HEK293T (cell line): ENCODE results near the gene ZNF697.
A peak's percentile ranks its signal among the peaks of the same experiment; 100 is the strongest.
"Not testable (repeated sequence)": the region's sequence is repeated elsewhere in the genome, so short reads cannot be mapped to it uniquely, and the experiment has no call there.

Source experiments
- CTCF ChIA-PET: fragments of 350-600 bp; formaldehyde crosslinking; extraction: SDS; loops from one replicate; lab custom pipeline; 2021; ENCODE audit warnings: antibody characterized with exemption, inconsistent platforms; lab: Yijun Ruan, JAX
- POLR2A ChIA-PET: fragments of 350-600 bp; formaldehyde crosslinking; extraction: SDS; loops from one replicate; lab custom pipeline; 2020; ENCODE audit warnings: antibody characterized with exemption, inconsistent platforms; lab: Yijun Ruan, JAX
- DNase-seq: peaks from one replicate; pipeline ENCODE4 v3.0.0; 2012; ENCODE audit warnings: mixed read lengths; ENCODE audit errors: extremely low spot score
- ARNT ChIP-seq: fragments of 450-650 bp; IDR thresholded peaks from 2 replicates; pipeline ENCODE4 v1.6.1; 2017; ENCODE audit warnings: mild to moderate bottlenecking
- BHLHE40 ChIP-seq: fragments of 450-650 bp; IDR thresholded peaks from 2 replicates; pipeline ENCODE4 v1.6.1; 2016; ENCODE audit warnings: mild to moderate bottlenecking, moderate library complexity, borderline replicate concordance
- CTBP1 ChIP-seq: fragments of 450-650 bp; IDR thresholded peaks from 2 replicates; pipeline ENCODE4 v1.6.1; 2016; ENCODE audit warnings: borderline replicate concordance
- ELF4 ChIP-seq: fragments of 450-650 bp; IDR thresholded peaks from 2 replicates; pipeline ENCODE4 v1.6.1; 2017; ENCODE audit warnings: antibody characterized with exemption
- FOXA1 ChIP-seq: fragments of 450-650 bp; IDR thresholded peaks from 2 replicates; pipeline ENCODE4 v1.6.1; 2016; ENCODE audit warnings: mild to moderate bottlenecking
- FOXK2 ChIP-seq: fragments of 450-650 bp; IDR thresholded peaks from 2 replicates; pipeline ENCODE4 v1.6.1; 2016; ENCODE audit warnings: mild to moderate bottlenecking
- FOXM1 ChIP-seq: fragments of 450-650 bp; IDR thresholded peaks from 2 replicates; pipeline ENCODE4 v1.6.1; 2017; ENCODE audit warnings: mild to moderate bottlenecking, borderline replicate concordance
- HDGF ChIP-seq: fragments of 450-650 bp; IDR thresholded peaks from 2 replicates; pipeline ENCODE4 v1.6.1; 2017; ENCODE audit warnings: antibody characterized with exemption, borderline replicate concordance
- L3MBTL2 ChIP-seq: fragments of 450-650 bp; conservative IDR thresholded peaks from 2 replicates; pipeline ENCODE4 v1.6.1; 2016; ENCODE audit warnings: mild to moderate bottlenecking
- LEF1 ChIP-seq: fragments of 450-650 bp; IDR thresholded peaks from 2 replicates; pipeline ENCODE4 v1.6.1; 2017; ENCODE audit warnings: mild to moderate bottlenecking, borderline replicate concordance
- NFRKB ChIP-seq: fragments of 450-650 bp; IDR thresholded peaks from 2 replicates; pipeline ENCODE4 v1.6.1; 2016; ENCODE audit warnings: mild to moderate bottlenecking, moderate library complexity
- SP1 ChIP-seq: fragments of 450-650 bp; IDR thresholded peaks from 2 replicates; pipeline ENCODE4 v1.6.1; 2017
- SUZ12 ChIP-seq: fragments of 450-650 bp; IDR thresholded peaks from 2 replicates; pipeline ENCODE4 v1.6.1; 2016; ENCODE audit warnings: mild to moderate bottlenecking
- TARDBP ChIP-seq: fragments of 450-650 bp; IDR thresholded peaks from 2 replicates; pipeline ENCODE4 v1.6.1; 2016
- ZNF384 ChIP-seq: fragments of 450-650 bp; IDR thresholded peaks from 2 replicates; pipeline ENCODE4 v1.6.1; 2016
- TF ChIP-seq, protein P1 (sequence below): fragments of 450-650 bp; IDR thresholded peaks from 2 replicates; pipeline ENCODE4 v1.6.1; 2016

ZNF697 gene

DNA sequence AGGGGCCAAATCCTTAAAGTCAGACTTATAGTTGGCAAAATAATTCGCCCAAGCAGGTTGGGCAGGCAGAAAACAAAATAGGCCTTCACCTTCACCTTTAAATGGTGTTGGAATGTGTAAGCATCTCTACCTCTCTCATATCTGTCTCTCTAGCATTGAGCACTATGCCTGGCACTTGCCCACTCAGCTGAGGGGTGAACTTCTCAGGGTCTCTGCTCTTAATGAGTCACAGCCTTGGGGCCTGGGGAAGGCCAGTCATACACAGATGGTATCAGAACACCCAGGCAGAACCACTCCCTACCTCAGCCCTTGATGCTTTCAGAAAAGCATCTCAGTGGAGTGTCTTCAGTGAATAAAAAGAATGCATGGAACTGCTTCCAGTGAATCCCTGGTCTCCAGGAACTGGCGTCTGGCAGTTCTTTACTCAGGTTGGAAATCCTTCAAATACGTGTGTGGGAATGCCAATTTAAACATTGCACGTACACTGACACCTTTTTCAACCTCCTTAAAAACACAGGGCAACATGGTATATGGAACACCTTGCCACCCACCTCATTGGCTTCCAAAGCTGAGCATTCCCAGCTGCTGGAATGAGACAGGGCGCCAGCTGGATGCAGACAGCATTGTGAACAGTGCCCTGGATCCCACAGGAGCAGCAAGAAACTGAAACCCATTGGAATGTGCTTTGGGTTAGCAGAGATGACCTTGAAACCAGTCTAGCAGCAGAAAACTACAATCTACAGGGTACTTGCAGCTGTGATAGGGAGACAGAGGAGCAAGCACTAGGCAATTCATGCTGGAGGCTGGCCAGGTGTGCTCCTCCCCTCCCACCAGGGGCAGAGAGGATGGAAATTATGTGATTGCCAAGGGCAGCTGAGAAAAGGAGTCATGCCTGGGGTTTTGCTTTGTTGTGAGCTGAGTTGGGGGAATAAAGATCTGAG, 30.0 kb downstream of the ZNF697 start:
- CTCF ChIA-PET, result interaction anchor here (1.3 kb wide), 1 partner anchor 58 kb away, joined by 3 read pairs; no protein-coding TSS in a partner anchor
- TF ChIP-seq FOXA1 (no peak), FOXM1 (no peak), SP1 (no peak), NFRKB (no peak), L3MBTL2 (no peak), BHLHE40 (no peak), CTBP1 (no peak), TARDBP (no peak), FOXK2 (no peak), SUZ12 (no peak), LEF1 (no peak), ARNT (no peak), HDGF (no peak), ELF4 (no peak), ZNF384 (no peak)
- TF ChIP-seq, protein P1, sequence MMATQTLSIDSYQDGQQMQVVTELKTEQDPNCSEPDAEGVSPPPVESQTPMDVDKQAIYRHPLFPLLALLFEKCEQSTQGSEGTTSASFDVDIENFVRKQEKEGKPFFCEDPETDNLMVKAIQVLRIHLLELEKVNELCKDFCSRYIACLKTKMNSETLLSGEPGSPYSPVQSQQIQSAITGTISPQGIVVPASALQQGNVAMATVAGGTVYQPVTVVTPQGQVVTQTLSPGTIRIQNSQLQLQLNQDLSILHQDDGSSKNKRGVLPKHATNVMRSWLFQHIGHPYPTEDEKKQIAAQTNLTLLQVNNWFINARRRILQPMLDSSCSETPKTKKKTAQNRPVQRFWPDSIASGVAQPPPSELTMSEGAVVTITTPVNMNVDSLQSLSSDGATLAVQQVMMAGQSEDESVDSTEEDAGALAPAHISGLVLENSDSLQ, result no peak
- no peak for DNase-seq
- POLR2A ChIA-PET, result no interaction called here

DNA sequence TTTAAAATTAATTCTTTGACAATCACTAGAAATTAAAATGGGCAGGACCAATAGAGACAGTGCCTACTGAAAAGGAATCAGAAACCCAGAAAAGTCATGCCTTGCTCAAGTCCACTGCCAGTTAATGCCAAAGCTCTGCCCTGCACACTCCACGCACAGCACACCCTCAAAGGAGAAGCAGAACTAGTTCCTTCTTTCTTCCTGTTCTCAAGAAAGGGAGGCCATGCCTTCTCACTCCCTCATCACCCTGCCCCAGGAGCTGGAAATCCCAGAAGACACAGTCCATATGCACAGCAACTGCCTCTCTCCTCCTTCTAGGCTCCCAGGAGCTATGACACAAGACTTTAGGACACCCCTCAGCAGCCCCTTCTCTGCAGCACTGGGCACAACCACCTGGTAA, 31.3 kb downstream of the ZNF697 start:
- DNase-seq, result not testable (repeated sequence)
- CTCF ChIA-PET, result interaction anchor here (0.7 to 1.3 kb wide), 3 partner anchors 46 to 641 kb away, joined by 3 read pairs; no protein-coding TSS in a partner anchor
- POLR2A ChIA-PET, result interaction anchor here (1.4 kb wide), 1 partner anchor 12 kb away, joined by 3 read pairs; no protein-coding TSS in a partner anchor

DNA sequence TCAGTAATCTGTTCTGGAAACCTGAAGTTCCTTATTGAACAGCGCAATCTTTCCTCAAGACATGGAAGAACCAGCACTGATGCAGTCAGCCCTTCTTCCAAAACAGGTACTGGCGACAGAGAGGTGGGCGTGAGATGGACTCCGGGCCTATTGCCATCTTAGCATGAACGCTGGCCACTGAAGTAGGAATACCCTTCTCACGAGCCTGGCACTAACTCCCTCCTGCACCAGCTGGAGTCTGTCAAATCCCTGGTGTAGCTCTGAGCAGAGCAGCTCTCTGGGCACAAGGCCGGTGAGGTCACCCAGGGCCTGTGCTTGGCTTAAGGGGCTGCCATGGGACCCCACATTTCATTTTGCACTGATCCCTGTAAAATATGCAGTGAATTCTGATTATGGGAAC, 33.0 kb downstream of the ZNF697 start:
- POLR2A ChIA-PET, DNase-seq: not testable (repeated sequence)
- CTCF ChIA-PET, result interaction anchor here (0.6 to 0.8 kb wide), 3 partner anchors 15 to 60 kb away, joined by 3 to 4 read pairs (median 3); no protein-coding TSS in a partner anchor

DNA sequence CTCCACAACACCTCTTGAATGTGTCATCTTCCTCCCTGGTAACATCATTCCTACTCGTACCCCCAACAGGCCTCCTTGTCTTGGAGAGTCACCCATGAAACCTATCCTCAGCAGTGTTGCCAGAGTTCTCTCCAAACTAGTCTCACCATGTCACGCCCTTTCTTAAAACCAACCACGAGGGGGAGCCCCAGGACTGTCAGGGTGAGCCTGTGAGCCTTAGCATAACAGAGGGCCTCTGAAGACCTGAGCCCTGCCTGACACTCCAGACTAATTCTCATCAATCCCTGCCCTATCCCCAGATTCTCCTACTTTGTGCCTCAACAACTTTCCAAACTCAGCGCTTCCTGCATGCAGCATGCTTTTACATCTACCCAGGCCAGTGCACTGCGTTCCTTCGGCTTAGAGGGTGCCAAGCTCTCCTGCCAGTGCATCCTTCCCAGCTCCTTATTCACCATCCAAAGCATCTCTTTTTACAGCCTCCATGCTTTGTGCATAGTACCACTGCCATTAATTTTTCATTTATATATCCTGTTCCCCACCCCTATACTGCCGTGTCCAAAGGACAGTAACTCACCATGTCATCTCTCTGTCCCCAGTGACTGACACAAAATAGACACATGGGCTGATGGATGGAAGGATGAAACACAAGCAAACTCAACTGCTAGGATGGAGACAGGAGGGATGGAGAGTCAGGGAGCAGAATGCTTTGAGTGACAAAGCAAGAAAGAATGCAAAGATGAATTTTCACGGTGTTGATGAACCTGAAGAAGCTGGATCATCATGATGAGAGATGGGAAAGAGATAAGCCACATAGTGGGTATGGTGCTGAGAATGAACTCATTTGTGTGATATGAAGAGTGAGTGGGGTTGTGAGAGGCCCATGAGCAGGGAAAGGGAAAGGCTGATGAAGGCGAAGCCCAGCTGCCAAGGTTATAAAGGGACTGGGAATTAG, 34.0 kb downstream of the ZNF697 start:
- ChIA-PET CTCF (interaction anchor here (0.6 to 1.7 kb wide), 7 partner anchors 18 to 61 kb away, joined by 3 to 8 read pairs (median 5); partner anchors contain the start of gene ZNF697), POLR2A (no interaction called here)
- peak; percentile 81 for DNase-seq
- no peak for TF ChIP-seq ZNF384
- no peak for TF ChIP-seq CTBP1
- no peak for TF ChIP-seq FOXM1

DNA sequence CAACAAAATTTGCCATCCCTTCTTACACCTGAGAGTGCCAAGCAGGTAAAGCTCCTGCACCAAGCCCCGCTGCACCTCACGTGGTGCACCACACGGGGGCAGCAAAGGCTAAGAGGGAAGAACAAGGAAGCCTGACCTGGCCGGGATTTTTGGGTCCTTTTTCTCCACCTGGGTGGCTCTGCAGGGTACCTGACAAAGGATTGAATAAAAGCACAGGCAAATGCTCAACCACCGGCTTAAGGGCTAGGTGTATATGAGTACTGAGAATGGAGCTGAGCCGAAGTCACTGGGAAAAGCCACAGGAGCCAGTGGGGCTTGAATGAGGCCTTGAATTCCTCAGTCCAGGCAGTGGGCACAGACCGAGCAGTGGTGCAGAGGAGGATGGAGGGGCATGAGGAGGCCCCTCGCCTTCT, 36.4 kb downstream of the ZNF697 start:
- ChIA-PET POLR2A (no interaction called here), CTCF (interaction anchor here (0.6 to 1.4 kb wide), 10 partner anchors 9 to 239 kb away, joined by 3 to 11 read pairs (median 4); no protein-coding TSS in a partner anchor)
- DNase-seq, result peak; percentile 75
- TF ChIP-seq L3MBTL2 (no peak), FOXK2 (no peak), ARNT (no peak), LEF1 (no peak), CTBP1 (no peak), SP1 (no peak), SUZ12 (no peak), ZNF384 (no peak), ELF4 (no peak), FOXA1 (no peak), FOXM1 (no peak), HDGF (no peak)

DNA sequence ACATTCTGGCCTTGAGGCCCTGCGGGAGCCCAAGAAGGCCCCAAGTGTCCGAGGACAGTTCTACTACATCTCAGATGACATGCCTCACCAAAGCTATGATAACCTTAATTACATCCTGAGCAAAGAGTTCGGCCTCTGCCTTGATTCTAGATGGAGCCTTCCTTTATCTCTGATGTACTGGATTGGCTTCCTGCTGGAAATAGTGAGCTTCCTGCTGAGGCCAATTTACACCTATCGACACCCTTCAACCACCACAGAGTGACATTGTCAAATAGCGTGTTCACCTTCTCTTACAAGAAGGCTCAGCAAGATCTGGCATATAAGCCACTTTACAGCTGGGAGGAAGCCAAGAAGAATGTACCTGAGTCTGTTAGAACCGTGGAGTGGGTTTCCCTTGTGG, 39.2 kb downstream of the ZNF697 start:
- POLR2A ChIA-PET, DNase-seq: not testable (repeated sequence)
- CTCF ChIA-PET, result interaction anchor here (0.6 to 1.2 kb wide), 3 partner anchors 56 to 202 kb away, joined by 3 to 11 read pairs (median 3); no protein-coding TSS in a partner anchor

DNA sequence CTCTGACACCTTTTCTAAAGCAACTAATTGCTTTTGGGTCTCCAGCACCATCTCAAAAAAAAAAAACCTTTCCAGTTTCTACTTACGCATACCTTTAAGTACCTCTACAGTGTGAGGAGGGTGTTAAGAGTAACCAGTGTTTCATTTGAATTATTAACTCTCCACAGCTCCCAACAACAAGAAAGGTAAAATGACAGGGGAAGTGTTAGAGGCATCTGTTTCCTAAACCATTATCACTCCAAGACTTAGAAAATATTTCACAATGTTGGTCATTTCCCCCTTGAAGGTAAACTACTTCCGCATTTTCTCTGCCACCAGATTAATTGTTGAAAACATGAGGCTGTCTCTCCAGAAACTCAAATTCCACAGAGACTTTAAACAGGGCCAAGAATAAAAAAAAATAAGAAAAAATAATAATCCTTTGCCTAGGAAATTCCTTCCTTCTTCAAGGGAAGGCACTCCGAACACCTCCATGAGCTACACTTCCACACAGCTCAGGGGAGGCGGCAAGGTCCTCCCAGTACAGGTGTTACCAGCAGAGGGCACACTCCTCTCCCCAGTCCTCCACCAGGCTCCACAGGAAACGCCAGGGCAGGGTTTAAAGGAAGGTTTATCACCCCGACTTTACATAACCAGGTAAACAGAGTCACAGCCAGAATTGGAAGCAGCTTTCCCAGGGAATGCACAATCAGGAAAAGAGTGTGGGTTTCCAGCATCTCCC, 40.8 kb downstream of the ZNF697 start:
- CTCF ChIA-PET, POLR2A ChIA-PET, DNase-seq: not testable (repeated sequence)
